Calu3 (cell line): ENCODE data around the gene CAMK1D. TPM values are rescaled to one million over a fixed set of nuclear protein-coding genes. Genes with fewer than 3 reads are reported as not detected.

Experiments
- BruUV-seq: library from RNA; stranded (reverse); fragments of 400-500 nt; replicated peaks from 2 replicates; lab custom pipeline; 2021; lab: Mats Ljungman, UMichigan
- CTCF ChIA-PET: fragments of 300-600 bp; sonication (Branson Sonifier 250); formaldehyde crosslinking; loops from one replicate; lab custom pipeline; 2022; ENCODE audit warnings: antibody characterized with exemption; lab: Charles Lee
- DNase-seq: peaks from one replicate; pipeline ENCODE4 v3.0.0; 2022
- H3K27ac Mint-ChIP-seq: one replicate; pipeline ENCODE4 v1.8.0; 2022; ENCODE audit warnings: mixed read lengths; ENCODE audit not compliant: unreplicated experiment
- H3K27me3 Mint-ChIP-seq: one replicate; pipeline ENCODE4 v1.8.0; 2022; ENCODE audit warnings: mixed read lengths; ENCODE audit not compliant: unreplicated experiment
- H3K36me3 Mint-ChIP-seq: one replicate; pipeline ENCODE4 v1.8.0; 2022; ENCODE audit warnings: mild to moderate bottlenecking, moderate library complexity, mixed read lengths; ENCODE audit not compliant: insufficient read depth, unreplicated experiment
- H3K4me1 Mint-ChIP-seq: one replicate; pipeline ENCODE4 v1.8.0; 2022; ENCODE audit warnings: mild to moderate bottlenecking, low read depth, mixed read lengths; ENCODE audit not compliant: unreplicated experiment
- H3K4me3 Mint-ChIP-seq: one replicate; pipeline ENCODE4 v1.8.0; 2022; ENCODE audit warnings: mild to moderate bottlenecking, low read depth, moderate library complexity, mixed read lengths; ENCODE audit not compliant: unreplicated experiment
- H3K9me3 Mint-ChIP-seq: one replicate; pipeline ENCODE4 v1.8.0; 2022; ENCODE audit warnings: low read depth, mixed read lengths; ENCODE audit not compliant: unreplicated experiment
- CTCF ChIP-seq: fragments of 200-600 bp; IDR thresholded peaks from one replicate; pipeline ENCODE4 v1.8.0; 2022; ENCODE audit warnings: antibody characterized with exemption; ENCODE audit not compliant: unreplicated experiment
- intact Hi-C: fragments of 100-400 bp; cut with micrococcal nuclease; formaldehyde crosslinking; loops from one replicate; pipeline ENCODE4 v1.10.0; 2022; ENCODE audit not compliant: unreplicated experiment
- total RNA-seq: library from RNA; stranded (reverse); gene quantifications from 2 replicates; pipeline ENCODE4 v1.2.3, GENCODE V29; 2022

The CAMK1D gene
- total RNA-seq, 1 experiment from 2014 or later: 2.6 TPM

GRCh38 chr10:12526311-12526710, 177.0 kb downstream of the CAMK1D start:
- no peak for DNase-seq
- no peaks in the 10 kb centered on the region for H3K36me3 Mint-ChIP-seq
- H3K4me3 Mint-ChIP-seq: no peak overlapping the region
- no peak for TF ChIP-seq CTCF
- no peak overlapping the region for H3K27ac Mint-ChIP-seq
- no peaks in the 10 kb centered on the region for H3K9me3 Mint-ChIP-seq
- H3K4me1 Mint-ChIP-seq: no peaks in the 10 kb centered on the region
- intact Hi-C loops: no loop called here
- peaks cover 63% of the 10 kb centered on the region for H3K27me3 Mint-ChIP-seq
- CTCF ChIA-PET: no interaction called here
- no TSS peak for BruUV-seq

- H3K4me3 Mint-ChIP-seq: no peak overlapping the region
- H3K27me3 Mint-ChIP-seq: peaks cover 71% of the 10 kb centered on the region
- no peaks in the 10 kb centered on the region for H3K36me3 Mint-ChIP-seq
- H3K4me1 Mint-ChIP-seq: no peaks in the 10 kb centered on the region
- intact Hi-C loops: no loop called here
- no peak overlapping the region for H3K27ac Mint-ChIP-seq
- no TSS peak for BruUV-seq
- TF ChIP-seq CTCF: no peak
- CTCF ChIA-PET: interaction anchor here (0.5 kb wide), 1 partner anchor 407 kb away, joined by 3 read pairs; no protein-coding TSS in a partner anchor
- DNase-seq: no peak
- H3K9me3 Mint-ChIP-seq: peaks cover 2% of the 10 kb centered on the region
Measured at GRCh38 chr10:12529976-12530375, 180.6 kb downstream of the CAMK1D start.

GRCh38 chr10:12531305-12532220, 182.2 kb downstream of the CAMK1D start:
- Mint-ChIP-seq H3K27ac (no peak overlapping the region), H3K4me1 (no peaks in the 10 kb centered on the region), H3K36me3 (no peaks in the 10 kb centered on the region), H3K9me3 (peaks cover 2% of the 10 kb centered on the region), H3K27me3 (peaks cover 58% of the 10 kb centered on the region), H3K4me3 (no peak overlapping the region)
- CTCF ChIA-PET: no interaction called here
- intact Hi-C loops: no loop called here
- no TSS peak for BruUV-seq
- TF ChIP-seq CTCF: no peak
- DNase-seq: no peak

- no peak for DNase-seq
- Mint-ChIP-seq H3K4me3 (no peak overlapping the region), H3K9me3 (peaks cover 2% of the 10 kb centered on the region), H3K4me1 (no peaks in the 10 kb centered on the region), H3K36me3 (no peaks in the 10 kb centered on the region), H3K27ac (no peak overlapping the region), H3K27me3 (peaks cover 46% of the 10 kb centered on the region)
- no TSS peak for BruUV-seq
- intact Hi-C loops: no loop called here
- CTCF ChIA-PET: no interaction called here
- no peak for TF ChIP-seq CTCF
Measured at GRCh38 chr10:12533151-12533550, 183.8 kb downstream of the CAMK1D start.
